Keratinocyte (primary cell): ENCODE data around the gene MAGI1.

Source experiments
- CTCF ChIP-seq, 3 experiments: IDR thresholded peaks in 1 of 3; conservative IDR thresholded peaks in 1 of 3; optimal IDR thresholded peaks in 1 of 3; 2 replicates in 2 of 3; 3 replicates in 1 of 3; pipeline versions ENCODE3 to v1.5.1; 2011; ENCODE audit warnings: low read length in 3 of 3, mild to moderate bottlenecking in 3 of 3, moderate library complexity in 2 of 3, control low read depth in 1 of 3, inconsistent platforms in 1 of 3; ENCODE audit not compliant: insufficient read depth in 2 of 3; ENCODE audit errors: extremely low read depth in 1 of 3
- EZH2 ChIP-seq: IDR thresholded peaks from one replicate; pipeline ENCODE4 v1.6.1; 2012; ENCODE audit warnings: inconsistent platforms, mild to moderate bottlenecking, low read length, moderate library complexity

- TF ChIP-seq CTCF (optimal IDR thresholded peaks at IDR 0.05 in 1 of 3, IDR thresholded peaks at IDR 0.05 in 1 of 3, conservative IDR thresholded peaks at IDR 0.05 in 1 of 3; ENCODE audit: extremely low read depth in 1 of 3, insufficient read depth in 2 of 3, low read length in 3 of 3), result peak; percentile 85 to 90 (median 90)
- TF ChIP-seq EZH2, result no peak
Measured at GRCh38 chr3:65342084-65342683, 696.5 kb downstream of the MAGI1 start.
